Mononuclear cell (primary cell): ENCODE measurements around the gene KRT8. TPM values are rescaled to one million over a fixed set of nuclear protein-coding genes. Genes with fewer than 3 reads are reported as not detected.

ENCODE experiments used
- H3K27me3 ChIP-seq: 2 replicates; pipeline ENCODE4 v1.6.0; 2011; ENCODE audit warnings: low read length, control low read depth; ENCODE audit not compliant: insufficient read depth
- H3K4me1 ChIP-seq: 2 replicates; pipeline ENCODE4 v1.5.1; 2011; ENCODE audit warnings: mild to moderate bottlenecking, low read length, control low read depth; ENCODE audit not compliant: insufficient read depth
- H3K4me3 ChIP-seq: 2 replicates; pipeline ENCODE4 v1.5.1; 2011; ENCODE audit warnings: mild to moderate bottlenecking, low read length, moderate library complexity
- H3K9me3 ChIP-seq: 2 replicates; pipeline ENCODE4 v1.5.1; 2011; ENCODE audit warnings: low read depth, mild to moderate bottlenecking, control low read depth, low read length
- total RNA-seq: library from RNA; depleted of rRNA; stranded (reverse); fragments of >200 nt; gene quantifications from one replicate; pipeline ENCODE4 v1.2.3, GENCODE V29; 2012

KRT8 gene
- total RNA-seq, 1 donor: 0.31 TPM

DNA sequence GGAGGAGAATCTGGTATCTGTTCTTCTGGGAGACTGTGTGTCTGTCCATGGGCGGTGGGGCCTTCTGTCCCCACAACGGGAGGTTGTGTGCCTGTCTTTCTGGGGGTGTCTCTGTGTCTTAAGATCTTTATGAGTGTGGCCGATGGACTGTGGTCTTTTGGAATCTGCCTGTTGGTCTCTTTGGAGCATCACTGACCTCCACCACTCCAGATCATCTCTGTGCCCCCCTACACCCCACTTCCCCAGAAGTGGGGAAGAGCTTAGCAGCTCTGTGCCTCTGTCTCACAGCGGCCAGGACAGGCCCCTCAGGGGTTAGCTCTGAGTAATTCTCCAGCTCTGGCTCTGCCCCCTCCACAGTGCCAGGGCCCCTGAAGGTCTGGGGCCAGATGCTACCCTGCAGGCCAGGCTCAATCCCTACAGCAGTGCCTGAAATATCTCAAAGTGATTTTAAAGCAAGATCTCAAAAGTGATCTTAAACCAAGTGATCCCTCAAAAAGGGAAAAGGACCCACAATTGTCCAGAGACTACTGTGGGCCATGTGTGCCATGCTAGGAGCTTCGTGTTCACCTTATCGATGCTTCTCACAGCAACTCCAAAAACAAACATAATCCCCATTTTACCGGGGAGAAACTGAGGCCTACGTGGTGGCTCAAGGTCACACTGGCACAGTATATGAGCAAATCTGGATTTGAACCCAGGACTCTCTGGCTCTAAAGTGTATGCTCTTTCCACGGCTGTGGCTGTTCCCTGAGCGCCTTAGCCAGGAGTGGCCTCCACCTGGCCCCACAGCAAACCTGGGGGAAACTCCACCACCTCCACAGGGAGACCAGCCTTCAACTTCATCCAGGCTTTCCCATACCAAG, 30.1 kb downstream of the KRT8 start:
- Histone ChIP-seq H3K4me3 (peak overlapping the region; percentile 10), H3K4me1 (peaks cover 40% of the 10 kb centered on the region), H3K27me3 (no peaks in the 10 kb centered on the region), H3K9me3 (no peaks in the 10 kb centered on the region)

GRCh38 chr12:52873832-52874572, 30.9 kb downstream of the KRT8 start:
- H3K4me3 ChIP-seq: peak overlapping the region; percentile 36
- H3K4me1 ChIP-seq: peaks cover 34% of the 10 kb centered on the region
- H3K27me3 ChIP-seq: no peaks in the 10 kb centered on the region
- no peaks in the 10 kb centered on the region for H3K9me3 ChIP-seq

DNA sequence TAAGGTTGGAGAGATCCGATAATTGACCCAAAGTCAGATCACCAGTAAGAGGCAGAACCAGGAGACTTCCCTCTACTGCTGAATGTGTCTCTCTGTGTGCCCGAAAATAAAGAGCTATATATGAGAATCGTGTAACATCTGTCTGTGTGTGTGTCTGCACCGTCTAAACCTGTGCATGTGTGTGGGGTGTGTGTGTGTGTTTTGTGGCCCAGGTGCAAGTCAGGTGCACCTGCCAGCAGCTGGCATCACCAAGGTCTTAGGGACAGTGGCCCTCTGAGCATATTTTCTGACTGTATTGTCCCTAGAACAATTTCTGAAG, 31.4 kb downstream of the KRT8 start:
- H3K4me3 ChIP-seq: no peak overlapping the region
- H3K4me1 ChIP-seq: peaks cover 33% of the 10 kb centered on the region
- no peaks in the 10 kb centered on the region for H3K9me3 ChIP-seq
- H3K27me3 ChIP-seq: no peaks in the 10 kb centered on the region

DNA sequence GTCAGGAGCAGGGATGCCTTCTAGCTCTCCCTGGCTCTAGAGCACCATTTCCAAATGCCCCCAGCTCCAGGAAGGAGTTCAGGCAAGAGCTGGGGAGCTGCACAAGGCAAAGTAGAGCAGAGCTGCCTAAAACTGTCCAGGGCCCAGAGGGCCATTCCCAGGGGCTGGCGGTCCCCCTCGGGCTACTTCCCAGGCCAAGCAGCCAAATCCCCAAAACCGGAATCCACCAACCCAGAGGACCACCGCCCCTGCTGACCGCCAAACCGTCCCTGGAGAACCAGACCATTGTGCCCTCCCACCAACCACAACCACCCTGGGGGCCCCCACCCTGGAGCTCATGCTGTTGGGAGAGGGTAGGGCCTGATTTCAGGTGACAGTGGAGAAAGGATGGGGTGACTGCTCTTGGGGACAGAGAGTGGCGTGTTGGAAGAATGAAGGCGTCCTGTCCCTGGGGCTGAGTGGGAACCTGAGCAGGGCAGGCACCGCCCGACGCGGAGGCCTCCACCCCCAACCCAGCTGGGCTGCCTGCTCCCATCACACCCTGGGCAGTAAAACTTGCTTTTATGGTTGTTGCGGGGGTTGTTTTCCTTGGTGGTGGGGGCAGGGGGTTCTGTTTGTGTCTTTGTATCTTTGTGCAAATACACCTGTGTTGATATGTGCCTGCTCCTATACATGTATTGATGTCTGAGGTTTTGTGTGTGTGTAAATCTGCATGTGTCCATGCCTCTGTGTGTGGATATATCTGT, 32.1 kb downstream of the KRT8 start:
- no peaks in the 10 kb centered on the region for H3K27me3 ChIP-seq
- H3K9me3 ChIP-seq: no peaks in the 10 kb centered on the region
- H3K4me1 ChIP-seq: peaks cover 37% of the 10 kb centered on the region
- H3K4me3 ChIP-seq: no peak overlapping the region

DNA sequence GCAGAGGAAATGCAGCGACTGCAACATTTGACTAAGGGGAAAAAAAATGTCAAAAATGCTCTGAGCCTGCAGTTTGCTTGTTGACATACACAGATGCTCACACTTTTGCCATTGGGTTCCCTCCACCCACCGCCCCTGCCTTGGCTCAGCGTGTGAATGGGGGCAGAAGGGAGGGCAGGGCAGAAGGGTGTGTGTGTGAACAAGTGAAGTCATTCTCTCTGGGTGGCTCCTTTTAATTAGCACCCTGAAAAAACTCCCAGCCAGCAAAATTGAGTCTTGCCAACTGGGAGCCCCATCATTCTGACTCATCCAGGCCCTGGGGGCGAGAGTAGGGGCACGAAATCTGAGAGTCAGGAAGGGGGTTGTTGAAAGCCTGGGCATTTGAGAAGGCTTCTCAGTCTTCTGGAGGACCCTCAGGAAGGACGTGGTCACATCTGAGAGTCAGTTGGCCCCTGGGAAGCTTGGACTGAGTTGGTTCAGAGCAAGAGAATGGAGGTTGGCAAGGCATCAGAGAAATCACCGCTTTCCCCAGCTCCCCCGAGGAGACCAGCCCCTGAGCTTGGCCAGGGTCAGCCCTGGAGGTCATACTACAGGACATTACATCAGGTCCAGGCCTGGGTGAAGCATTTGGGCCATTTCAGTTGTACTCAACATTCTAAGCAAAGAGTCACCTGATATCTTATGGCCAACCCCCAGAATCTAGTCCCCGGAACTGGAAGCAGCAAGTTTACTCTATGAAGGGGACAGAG, 33.4 kb downstream of the KRT8 start:
- H3K27me3 ChIP-seq: no peaks in the 10 kb centered on the region
- H3K4me1 ChIP-seq: peaks cover 45% of the 10 kb centered on the region
- no peak overlapping the region for H3K4me3 ChIP-seq
- H3K9me3 ChIP-seq: no peaks in the 10 kb centered on the region

DNA sequence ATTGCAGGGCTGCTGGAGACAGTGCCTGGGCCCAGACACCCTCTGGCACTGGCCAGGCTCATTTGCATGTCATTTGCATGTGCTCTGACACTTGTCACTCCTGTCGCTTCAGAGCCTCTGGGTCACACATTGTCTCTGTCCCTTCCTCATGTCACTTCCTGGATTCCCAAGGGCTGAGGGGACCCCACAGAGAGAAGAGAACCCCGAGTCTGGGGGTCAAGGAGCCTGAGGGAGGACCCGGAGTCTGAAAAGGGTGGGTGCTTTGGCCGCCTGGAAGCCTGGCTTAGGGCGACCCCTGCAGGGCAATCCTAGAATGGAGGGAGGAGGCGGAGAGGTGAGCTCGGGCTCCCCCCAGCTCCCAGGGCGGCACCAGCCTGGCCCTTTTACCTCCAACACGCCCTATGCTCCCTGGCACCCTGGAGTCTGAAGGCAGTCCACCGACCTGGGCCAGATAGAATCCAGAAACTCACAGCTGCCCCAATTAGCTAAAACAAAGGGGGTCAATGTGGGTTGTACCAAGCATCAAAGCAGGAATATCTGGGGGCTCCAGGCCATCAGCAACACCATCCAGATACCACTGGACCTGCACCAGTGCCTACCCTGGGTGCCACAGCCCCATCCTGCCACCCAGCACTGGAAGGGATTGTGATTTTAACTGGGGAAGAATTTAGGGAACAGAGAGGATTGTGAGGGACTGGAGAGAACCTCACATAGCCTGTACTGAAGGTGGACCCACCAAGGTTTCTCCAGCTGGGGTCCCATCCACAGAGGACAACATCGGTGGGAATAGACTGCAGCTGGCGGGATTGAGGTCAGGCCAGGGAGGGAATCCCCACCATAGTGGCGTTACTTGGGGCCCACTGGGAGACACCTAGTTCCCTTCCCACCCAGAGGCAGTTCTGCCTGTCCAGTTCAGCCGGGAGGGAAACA, 34.2 kb downstream of the KRT8 start:
- Histone ChIP-seq H3K4me3 (no peak overlapping the region), H3K4me1 (peaks cover 45% of the 10 kb centered on the region), H3K27me3 (no peaks in the 10 kb centered on the region), H3K9me3 (no peaks in the 10 kb centered on the region)

DNA sequence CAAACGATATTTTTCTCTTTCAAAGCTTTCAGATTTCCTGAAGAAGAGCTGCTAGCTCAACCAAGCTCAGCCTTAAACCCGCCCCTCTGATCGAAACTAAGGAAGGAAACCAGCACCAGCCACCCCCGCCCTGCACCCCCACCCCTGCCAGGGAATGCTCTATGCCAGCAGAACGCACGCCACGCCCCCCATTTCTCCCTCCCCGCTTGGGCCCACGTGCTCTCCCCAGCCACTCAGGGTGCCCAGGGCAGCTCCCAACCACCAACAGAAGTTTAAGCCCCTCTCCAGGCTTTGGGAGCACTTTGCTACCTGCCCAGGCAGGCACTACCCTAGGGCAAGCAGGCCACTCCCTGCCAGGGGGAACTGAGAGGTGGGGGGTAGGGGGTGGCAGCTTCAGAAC, 37.2 kb downstream of the KRT8 start:
- Histone ChIP-seq H3K27me3 (no peaks in the 10 kb centered on the region), H3K9me3 (no peaks in the 10 kb centered on the region), H3K4me1 (peaks cover 29% of the 10 kb centered on the region), H3K4me3 (no peak overlapping the region)

GRCh38 chr12:52867152-52867551, 37.7 kb downstream of the KRT8 start:
- peaks cover 29% of the 10 kb centered on the region for H3K4me1 ChIP-seq
- no peaks in the 10 kb centered on the region for H3K27me3 ChIP-seq
- no peaks in the 10 kb centered on the region for H3K9me3 ChIP-seq
- no peak overlapping the region for H3K4me3 ChIP-seq

DNA sequence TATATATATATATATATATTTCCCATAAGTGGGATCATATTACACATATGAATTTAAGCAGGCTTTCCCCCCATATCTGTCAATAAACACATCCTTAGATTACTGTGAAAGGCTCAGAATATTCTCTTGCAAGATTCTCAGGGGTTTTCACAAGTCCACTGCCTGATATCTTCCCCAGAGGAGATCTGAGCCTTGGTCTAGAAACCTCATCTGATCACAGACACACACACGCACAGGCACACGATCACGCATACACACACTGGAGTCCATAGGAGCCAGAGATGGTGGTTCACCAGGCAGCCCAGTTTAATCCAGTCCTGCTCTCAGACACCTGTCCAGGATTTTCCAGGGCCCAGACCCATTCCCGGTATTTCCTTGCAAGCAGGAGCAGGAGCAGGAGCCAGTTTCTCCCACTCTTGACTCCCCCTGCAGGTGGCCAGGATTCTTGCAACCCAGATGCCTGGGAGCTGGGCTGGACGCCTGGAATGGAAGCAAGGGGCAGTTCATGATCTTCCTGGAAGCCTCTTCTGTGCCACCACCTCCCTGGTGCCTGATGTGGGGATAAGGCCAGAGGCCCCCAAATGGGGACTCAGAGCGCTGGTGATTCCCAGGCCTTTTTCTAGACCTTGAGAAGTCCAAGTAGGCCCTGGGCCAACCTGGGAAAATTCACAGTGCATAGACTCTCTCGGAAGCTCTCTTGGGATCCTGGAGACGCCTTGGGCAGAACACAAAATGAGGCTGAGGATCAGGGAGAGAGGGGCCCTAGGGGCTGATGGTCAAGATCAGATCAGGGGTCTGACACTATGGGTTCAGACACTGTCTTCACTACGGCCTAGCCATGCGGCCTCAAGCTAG, 39.6 kb downstream of the KRT8 start:
- Histone ChIP-seq H3K4me1 (peaks cover 16% of the 10 kb centered on the region), H3K27me3 (no peaks in the 10 kb centered on the region), H3K4me3 (no peak overlapping the region), H3K9me3 (no peaks in the 10 kb centered on the region)

DNA sequence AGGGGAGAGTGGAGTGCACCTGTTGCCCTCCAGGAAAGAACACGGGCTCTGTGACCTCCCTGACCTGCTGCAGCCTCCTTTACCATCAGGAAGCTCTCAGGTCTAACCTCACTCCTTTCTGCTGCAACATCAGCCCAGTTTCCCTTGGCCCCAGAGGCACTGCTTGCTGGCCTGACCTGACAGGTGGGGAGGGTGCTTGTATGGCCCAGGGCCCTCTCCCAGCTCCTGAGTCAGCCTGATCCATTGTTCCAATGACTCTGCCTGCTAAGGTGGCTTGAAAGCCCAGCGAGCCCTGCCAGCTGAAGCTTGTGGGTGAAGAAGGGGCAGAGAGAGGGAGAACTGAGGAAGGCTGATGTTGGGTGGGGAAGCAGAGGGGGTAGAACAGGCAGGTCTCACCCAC, 42.9 kb downstream of the KRT8 start:
- Histone ChIP-seq H3K27me3 (no peaks in the 10 kb centered on the region), H3K9me3 (no peaks in the 10 kb centered on the region), H3K4me3 (no peak overlapping the region), H3K4me1 (no peaks in the 10 kb centered on the region)

DNA sequence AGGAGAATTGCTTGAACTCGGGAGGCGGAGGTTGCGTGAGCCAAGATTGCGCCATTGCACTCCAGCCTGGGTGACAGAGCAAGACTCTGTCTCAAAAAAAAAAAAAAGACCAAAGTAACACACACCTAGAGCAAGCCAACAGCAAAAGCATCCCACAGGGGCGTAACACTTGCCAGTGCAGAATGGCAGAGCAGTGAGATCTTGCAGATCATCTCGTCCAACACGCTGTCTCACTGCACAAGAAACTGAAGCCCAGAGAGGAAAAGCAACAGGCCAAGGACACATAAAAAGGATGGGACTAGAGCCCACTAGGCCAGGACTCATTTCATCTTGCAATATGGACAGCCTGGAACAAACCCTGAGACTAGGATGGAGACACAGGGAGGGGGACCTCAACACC, 43.4 kb downstream of the KRT8 start:
- Histone ChIP-seq H3K27me3 (no peaks in the 10 kb centered on the region), H3K4me1 (no peaks in the 10 kb centered on the region), H3K4me3 (no peak overlapping the region), H3K9me3 (no peaks in the 10 kb centered on the region)

GRCh38 chr12:52860102-52860823, 44.6 kb downstream of the KRT8 start:
- H3K9me3 ChIP-seq: no peaks in the 10 kb centered on the region

DNA sequence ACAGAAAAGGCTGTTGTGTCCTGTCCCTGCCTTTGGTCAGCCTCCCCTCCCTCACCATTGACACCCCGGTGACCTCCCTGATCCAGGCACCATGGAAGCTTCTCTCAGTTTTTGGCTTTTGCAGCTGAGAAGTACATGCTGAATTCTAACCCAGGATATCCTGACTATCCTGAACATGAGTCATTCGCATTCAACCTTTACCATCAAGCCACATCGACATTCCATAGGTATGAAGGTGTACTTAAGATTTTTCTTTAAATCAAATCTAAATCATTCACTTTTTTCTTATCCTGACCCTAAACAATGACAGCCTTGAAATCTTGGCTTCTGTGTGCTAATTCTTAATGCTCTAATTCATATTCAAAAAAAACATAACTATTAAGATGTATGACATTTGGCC, 47.4 kb downstream of the KRT8 start:
- H3K4me1 ChIP-seq: no peaks in the 10 kb centered on the region
- no peak overlapping the region for H3K4me3 ChIP-seq

More at GRCh38 chr12:52860102-52860823, 44.6 kb downstream of the KRT8 start:
- Histone ChIP-seq H3K4me3 (no peak overlapping the region), H3K27me3 (no peaks in the 10 kb centered on the region), H3K4me1 (no peaks in the 10 kb centered on the region)

More for the DNA sequence above, 47.4 kb downstream of the KRT8 start:
- Histone ChIP-seq H3K27me3 (no peaks in the 10 kb centered on the region), H3K9me3 (no peaks in the 10 kb centered on the region)
